ENCODE results near the gene PRDM10.
"Not testable (repeated sequence)": the region's sequence is repeated elsewhere in the genome, so short reads cannot be mapped to it uniquely, and the experiment has no call there.

The PRDM10 gene

GRCh38 chr11:129974672-129975071, 28.0 kb downstream of the PRDM10 start:
- DNase-seq, result no peak

GRCh38 chr11:129974237-129974636, 28.4 kb downstream of the PRDM10 start:
- no peak for DNase-seq

- DNase-seq, result no peak
Observed at GRCh38 chr11:129973809-129974208, 28.8 kb downstream of the PRDM10 start.

GRCh38 chr11:129973068-129973467, 29.6 kb downstream of the PRDM10 start:
- DNase-seq, result no peak

- DNase-seq, result no peak
Observed at GRCh38 chr11:129972611-129973010, 30.0 kb downstream of the PRDM10 start.

GRCh38 chr11:129971856-129972255, 30.8 kb downstream of the PRDM10 start:
- DNase-seq, result not testable (repeated sequence)

- no peak for DNase-seq
Observed at GRCh38 chr11:129969920-129970319, 32.7 kb downstream of the PRDM10 start.

GRCh38 chr11:129968591-129969419, 33.8 kb downstream of the PRDM10 start:
- no peak for DNase-seq

GRCh38 chr11:129967996-129968395, 34.6 kb downstream of the PRDM10 start:
- DNase-seq, result no peak

- DNase-seq, result no peak
Observed at GRCh38 chr11:129965248-129965647, 37.4 kb downstream of the PRDM10 start.

- no peak for DNase-seq
Observed at GRCh38 chr11:129960216-129961214, 42.1 kb downstream of the PRDM10 start.

- no peak for DNase-seq
Observed at GRCh38 chr11:129959687-129960086, 42.9 kb downstream of the PRDM10 start.

- DNase-seq, result no peak
Observed at GRCh38 chr11:129955282-129955681, 47.4 kb downstream of the PRDM10 start.

GRCh38 chr11:129954703-129955102, 47.9 kb downstream of the PRDM10 start:
- DNase-seq, result not testable (repeated sequence)

- no peak for DNase-seq
Observed at GRCh38 chr11:129951866-129952262, 50.8 kb downstream of the PRDM10 start.

GRCh38 chr11:129951201-129951865, 51.3 kb downstream of the PRDM10 start:
- DNase-seq, result no peak

GRCh38 chr11:129950101-129951091, 52.2 kb downstream of the PRDM10 start:
- DNase-seq, result no peak

- DNase-seq, result no peak
Observed at GRCh38 chr11:129948926-129949466, 53.6 kb downstream of the PRDM10 start.

GRCh38 chr11:129947474-129947873, 55.2 kb downstream of the PRDM10 start:
- no peak for DNase-seq

- no peak for DNase-seq
Observed at GRCh38 chr11:129946965-129947364, 55.7 kb downstream of the PRDM10 start.

GRCh38 chr11:129946256-129946655, 56.4 kb downstream of the PRDM10 start:
- no peak for DNase-seq
